Muscle of back (tissue), 13 donors: ENCODE results near the gene HEMGN. TPM values are rescaled to one million over a fixed set of nuclear protein-coding genes. Genes with fewer than 3 reads are reported as not detected.
"Not testable (repeated sequence)": the region's sequence is repeated elsewhere in the genome, so short reads cannot be mapped to it uniquely, and the experiment has no call there.

Experiments
- DNase-seq, 3 donors: peaks; one replicate each; pipeline versions ENCODE4 v3.0.0 to v3.0.0-alpha.2; 2013
- long read RNA-seq, 9 donors: transcript quantifications; one replicate each; lab custom pipeline, GENCODE V29; 2026
- polyA plus RNA-seq, 10 donors: library from polyadenylated mRNA; unstranded; fragments of 120-200 nt; gene quantifications; one replicate each; pipeline ENCODE4 v1.2.1, GENCODE V29; 2013; ENCODE audit not compliant: insufficient read length in 10 of 10

HEMGN gene
- polyA plus RNA-seq: 10 to 100 TPM in 3 of 10 donors, 1 to 10 TPM in 7; 3.8 to 18.6 (median 5.8) TPM
- long read RNA-seq, donor 1: 0 reads
- long read RNA-seq, donor 2: 0 reads
- long read RNA-seq, donor 3: 0 reads
- long read RNA-seq, donor 4, partial matches to known transcripts: 0 of 1 reads
- long read RNA-seq, donor 4, other reads (novel, unspliced or antisense): 0 of 1 reads
- long read RNA-seq, donor 5, partial matches to known transcripts: 0 of 1 reads
- long read RNA-seq, donor 5, other reads (novel, unspliced or antisense): 0 of 1 reads
- long read RNA-seq, donor 6, partial matches to known transcripts: 0 of 1 reads
- long read RNA-seq, donor 6, other reads (novel, unspliced or antisense): 0 of 1 reads
- long read RNA-seq, donor 7: 0 reads
- long read RNA-seq, donor 8, partial matches to known transcripts: 0 of 4 reads
- long read RNA-seq, donor 8, other reads (novel, unspliced or antisense): 0 of 4 reads
- long read RNA-seq, donor 9, partial matches to known transcripts: 0 of 1 reads
- long read RNA-seq, donor 9, other reads (novel, unspliced or antisense): 0 of 1 reads

DNA sequence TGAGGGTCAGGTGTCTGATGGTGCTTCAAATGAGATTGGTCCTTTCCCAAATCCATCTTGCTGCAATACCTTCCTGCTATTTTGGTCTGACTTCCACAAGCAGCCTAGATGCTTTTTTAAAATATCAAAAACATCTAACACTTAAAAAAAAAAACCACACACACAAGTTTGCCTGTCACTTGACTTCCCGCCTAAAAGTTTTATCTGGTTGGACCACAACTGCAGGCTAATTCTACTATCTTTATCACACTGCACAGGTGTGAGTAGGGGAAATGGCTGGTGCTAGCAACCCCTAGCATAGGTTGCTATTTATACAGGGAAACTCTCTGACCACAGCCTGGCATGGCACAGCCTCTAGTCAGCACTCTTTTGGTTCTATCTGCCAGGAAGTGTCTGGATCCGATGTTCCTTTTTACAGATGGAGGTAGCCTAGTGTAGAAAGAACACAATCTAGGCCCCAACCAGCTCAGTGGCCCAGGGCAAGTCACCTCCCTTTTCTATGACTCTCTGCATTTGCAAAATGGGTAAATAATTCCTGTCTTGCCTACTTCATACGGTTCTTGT, at the start of gene HEMGN:
TSS of gene HEMGN (minus strand) at position 92 of the 564 bp plus-strand sequence. CDS start at position 56, 36 bp downstream.
- no peak for DNase-seq

DNA sequence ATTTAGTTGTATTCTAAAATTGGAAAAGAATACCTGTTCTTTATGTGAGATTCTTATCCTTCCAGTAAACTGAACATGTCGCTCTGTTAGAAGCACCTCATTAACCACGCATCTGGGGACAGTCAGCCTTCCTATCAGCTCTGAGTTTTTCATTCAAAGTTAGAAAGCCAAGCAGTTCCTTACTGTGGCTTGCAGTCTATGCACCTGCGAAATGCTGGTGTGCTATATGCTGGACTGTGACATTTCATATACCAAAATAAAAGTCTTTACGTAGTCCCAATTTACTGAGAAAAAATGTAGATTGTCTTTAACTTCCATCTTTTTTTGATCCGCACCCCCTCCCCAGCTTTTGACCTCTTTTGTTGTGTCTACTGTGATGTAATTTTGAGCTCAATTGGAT, 49.5 kb upstream of the HEMGN start:
- no peak for DNase-seq

- peak in 2 of 3 donors; percentile 46 to 75 for DNase-seq
Observed at GRCh38 chr9:97985058-97985861, 47.3 kb upstream of the HEMGN start.

- DNase-seq: peak; percentile 78 to 92 (median 89)
Observed at GRCh38 chr9:97984188-97985057, 46.5 kb upstream of the HEMGN start.

GRCh38 chr9:97983589-97984187, 45.7 kb upstream of the HEMGN start:
- peak; percentile 64 to 94 (median 82) for DNase-seq

- DNase-seq: peak; percentile 94 to 98 (median 95)
Observed at GRCh38 chr9:97982683-97983588, 45.0 kb upstream of the HEMGN start, which contains the start of gene ANP32B. Gene ANP32B (plus strand): TSS chr9:97983341. CDS start chr9:97983556, 215 bp downstream.

DNA sequence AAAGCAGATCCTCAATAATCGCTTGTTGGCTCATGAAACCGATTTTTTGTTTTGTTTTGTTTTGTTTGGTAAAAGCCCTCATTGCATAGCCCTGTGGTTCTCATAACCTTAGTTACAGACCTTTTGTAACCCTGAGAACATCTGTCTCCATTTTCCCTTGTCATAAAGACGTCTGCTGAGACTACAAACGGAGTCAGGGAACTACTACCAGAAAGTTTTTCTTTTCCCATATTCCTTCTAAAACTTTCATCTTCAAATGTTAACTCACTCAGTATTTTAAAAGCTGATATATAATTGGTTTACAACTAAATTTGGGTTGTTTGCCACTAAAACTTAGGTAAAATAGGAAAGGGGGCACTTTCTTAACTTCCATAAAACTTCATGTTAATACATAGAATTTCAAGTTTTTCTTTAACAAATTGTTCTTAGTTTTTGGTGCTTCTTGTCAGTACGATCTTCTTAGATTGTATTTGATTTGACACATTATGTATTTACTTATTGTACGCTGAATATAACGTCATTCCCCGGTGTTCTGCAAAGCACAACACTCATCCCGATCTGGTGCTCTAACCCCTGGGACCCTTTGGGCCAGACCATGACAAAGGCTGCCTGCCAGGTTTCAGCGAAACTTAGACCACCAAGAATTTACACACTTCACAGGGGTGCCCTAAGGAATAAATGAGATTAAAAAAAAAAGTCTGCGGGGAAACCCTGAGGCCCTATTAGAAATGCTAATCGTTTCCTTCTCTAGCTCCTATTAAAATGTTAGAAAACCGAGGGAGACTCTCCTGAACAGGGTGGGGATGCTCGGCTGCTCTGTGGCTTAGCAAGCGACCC, 44.1 kb upstream of the HEMGN start:
- peak in 1 of 3 donors; percentile 25 for DNase-seq

GRCh38 chr9:97980918-97981845, 43.2 kb upstream of the HEMGN start:
- peak in 2 of 3 donors; percentile 16 to 54 for DNase-seq

- peak in 1 of 3 donors; percentile 44 for DNase-seq
Observed at GRCh38 chr9:97980479-97980803, 42.5 kb upstream of the HEMGN start.

DNA sequence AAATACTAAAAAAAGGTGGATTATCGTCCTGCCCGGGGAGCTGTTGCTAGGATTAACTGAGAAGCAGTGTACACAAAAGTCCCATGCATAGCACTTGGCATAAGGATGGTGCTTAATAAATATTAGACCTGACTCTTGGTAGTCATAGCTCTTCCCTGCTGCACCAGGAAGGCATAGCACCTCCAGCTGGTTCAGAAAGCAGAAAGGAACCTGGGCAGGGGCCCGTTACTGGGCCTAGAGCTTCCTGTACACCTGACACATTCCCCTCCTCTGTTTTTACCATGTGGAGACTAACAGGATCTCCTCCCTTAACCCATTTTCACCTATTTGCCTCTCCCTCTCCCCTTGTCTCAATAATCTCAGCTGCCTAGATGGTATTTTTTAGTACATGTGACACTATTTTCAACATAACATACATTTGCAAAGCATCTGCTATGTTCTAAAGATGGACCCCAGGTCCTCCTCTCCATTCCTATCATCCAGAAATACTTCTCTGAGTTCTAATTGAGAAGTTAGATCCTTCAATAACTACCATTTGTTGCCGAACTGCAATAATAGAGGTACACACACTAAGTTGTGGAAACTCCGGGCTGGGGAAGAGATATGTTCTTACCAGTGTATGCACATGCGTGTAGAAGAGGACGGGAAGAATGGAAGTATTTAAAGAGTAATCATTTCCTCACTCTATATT, 42.0 kb upstream of the HEMGN start:
- no peak for DNase-seq

DNA sequence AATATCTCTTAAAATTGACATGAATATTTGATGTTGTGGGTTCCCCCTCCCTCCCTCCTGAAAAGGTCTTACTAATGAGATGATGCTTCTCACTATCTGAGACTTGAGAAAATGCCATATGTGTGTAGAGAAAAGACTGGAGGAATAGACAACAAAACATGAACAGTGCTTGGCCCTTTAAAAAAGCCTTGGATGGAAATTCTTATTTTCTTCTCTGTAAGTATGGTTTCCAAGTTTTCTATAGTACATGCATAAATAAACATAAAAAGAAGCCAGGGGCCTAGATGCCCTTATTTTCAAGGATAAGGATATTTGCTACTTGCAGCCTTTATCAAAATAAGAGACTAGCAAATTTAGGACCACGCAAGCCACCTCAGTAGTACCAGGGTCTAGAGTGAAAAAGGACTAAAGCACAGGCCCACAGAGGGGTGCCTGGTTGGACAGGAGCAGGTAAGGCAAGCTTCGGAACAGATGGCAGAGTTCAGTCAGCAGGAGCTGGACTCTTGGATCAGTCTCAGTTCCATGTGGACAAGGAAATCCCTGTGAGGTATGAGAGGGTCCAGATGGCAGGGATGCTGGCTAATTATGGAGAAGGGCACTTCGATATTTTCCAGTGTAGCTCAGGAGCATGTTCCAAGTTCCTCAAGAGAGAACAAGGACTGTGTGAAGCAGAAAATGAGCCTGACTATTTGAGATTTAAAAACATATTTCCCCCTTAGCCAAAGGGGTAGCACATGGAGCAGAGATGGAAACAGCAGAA, 40.6 kb upstream of the HEMGN start:
- no peak for DNase-seq

GRCh38 chr9:97976633-97977032, 38.7 kb upstream of the HEMGN start:
- not testable (repeated sequence) for DNase-seq

GRCh38 chr9:97975376-97975775, 37.4 kb upstream of the HEMGN start:
- no peak for DNase-seq

GRCh38 chr9:97972753-97973152, 34.8 kb upstream of the HEMGN start:
- DNase-seq: no peak

DNA sequence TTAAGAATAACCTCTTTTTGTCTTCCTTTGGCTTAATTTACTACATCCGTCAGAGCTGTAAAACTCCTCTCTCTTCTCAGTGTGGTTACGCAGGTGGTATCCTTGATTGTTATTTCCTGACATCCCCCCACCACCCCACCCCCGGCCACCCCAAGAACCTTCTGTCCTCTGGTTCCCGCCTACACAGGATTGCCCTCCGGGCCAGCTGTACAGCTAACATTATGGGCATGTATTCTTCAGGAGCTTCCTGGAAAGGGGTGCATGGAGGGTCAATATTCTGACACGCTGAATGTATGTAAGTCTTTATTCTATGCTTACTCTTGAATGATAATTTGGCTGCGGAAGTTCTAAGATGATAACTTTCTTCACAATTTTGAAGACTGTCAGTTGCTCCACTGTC, 32.2 kb upstream of the HEMGN start:
- DNase-seq: no peak

GRCh38 chr9:97969014-97969413, 31.0 kb upstream of the HEMGN start:
- no peak for DNase-seq
